Smooth muscle cell (in vitro differentiated cells): Measurements from ENCODE around the gene PMEL. TPM values are rescaled to one million over a fixed set of nuclear protein-coding genes. Genes with fewer than 3 reads are reported as not detected.
"Not testable (repeated sequence)": the region's sequence is repeated elsewhere in the genome, so short reads cannot be mapped to it uniquely, and the experiment has no call there.

Source experiments
- DNase-seq: peaks from one replicate; lab custom pipeline; 2025; ENCODE audit not compliant: unreplicated experiment; lab: John Stamatoyannopoulos, UW
- H2AFZ ChIP-seq: fragments of 200-600 bp; sonication (generic); 2 replicates; pipeline ENCODE4 v1.6.0; 2016; ENCODE audit warnings: antibody characterized with exemption, low read depth, mild to moderate bottlenecking
- H3F3A ChIP-seq: fragments of 200-600 bp; sonication (generic); 2 replicates; pipeline ENCODE4 v1.6.0; 2017; ENCODE audit warnings: antibody characterized with exemption, low read depth
- H3K27ac ChIP-seq: fragments of 200-600 bp; sonication (generic); 2 replicates; pipeline ENCODE4 v1.5.1; 2016; ENCODE audit warnings: low read depth, mild to moderate bottlenecking
- H3K27me3 ChIP-seq: fragments of 200-600 bp; sonication (generic); 2 replicates; pipeline ENCODE4 v1.6.1; 2016; ENCODE audit warnings: low read depth, mild to moderate bottlenecking
- H3K36me3 ChIP-seq: fragments of 200-600 bp; sonication (generic); 2 replicates; pipeline ENCODE4 v1.5.1; 2016; ENCODE audit warnings: low read depth
- H3K4me1 ChIP-seq: fragments of 200-600 bp; sonication (generic); 2 replicates; pipeline ENCODE4 v1.5.1; 2016; ENCODE audit warnings: low read depth
- H3K4me2 ChIP-seq: fragments of 200-600 bp; sonication (generic); 2 replicates; pipeline ENCODE4 v1.6.0; 2016; ENCODE audit warnings: mild to moderate bottlenecking
- H3K4me3 ChIP-seq: fragments of 200-600 bp; sonication (generic); 2 replicates; pipeline ENCODE4 v1.5.1; 2016; ENCODE audit warnings: mild to moderate bottlenecking
- H3K79me2 ChIP-seq: fragments of 200-600 bp; sonication (generic); 2 replicates; pipeline ENCODE4 v1.6.0; 2016; ENCODE audit warnings: low read depth, mild to moderate bottlenecking
- H3K9ac ChIP-seq: fragments of 200-600 bp; sonication (generic); 2 replicates; pipeline ENCODE4 v1.6.0; 2016; ENCODE audit warnings: low read depth
- H3K9me3 ChIP-seq: fragments of 200-600 bp; sonication (generic); replicated peaks from 2 replicates; pipeline ENCODE4 v1.5.1; 2016; ENCODE audit warnings: low read depth
- H4K20me1 ChIP-seq: fragments of 200-600 bp; sonication (generic); 2 replicates; pipeline ENCODE4 v1.6.0; 2016; ENCODE audit warnings: low read depth
- WGBS: methylation state at CpG from one replicate; pipeline ENCODE4 v1.1.7; 2016; ENCODE audit warnings: low lambda C conversion rate; 5-methylcytosine and 5-hydroxymethylcytosine counted together
- polyA plus RNA-seq: library from polyadenylated mRNA; unstranded; fragments of >200 nt; fragmentation: Nextera tagmentation; extraction: Ambion mirVana; gene quantifications from 2 replicates; pipeline ENCODE4 v1.2.1, GENCODE V29; 2016
- total RNA-seq: library from RNA; depleted of rRNA; stranded (reverse); fragments of >200 nt; gene quantifications from 2 replicates; pipeline ENCODE4 v1.2.3, GENCODE V29; 2014
- TF ChIP-seq, protein P1 (sequence below): fragments of 200-600 bp; sonication (generic); IDR thresholded peaks from 2 replicates; pipeline ENCODE4 v1.5.1; 2017; ENCODE audit warnings: borderline replicate concordance, mild to moderate bottlenecking, antibody characterized with exemption; ENCODE audit not compliant: insufficient read depth, poor library complexity, severe bottlenecking

PMEL gene
- total and polyA plus RNA-seq, 2 experiments from 2014 or later = 1.8 to 1.9 TPM

GRCh38 chr12:55984861-55985260 lies 19.0 kb upstream of the PMEL start:
- no peaks in the 10 kb centered on the region for H3K4me1 ChIP-seq
- WGBS = 91% methylated on average over 2 of the region's 2 CpGs
- no peaks in the 10 kb centered on the region for H3K9me3 ChIP-seq
- no peak overlapping the region for H3K9ac ChIP-seq
- no peak for DNase-seq
- H3K27ac ChIP-seq = no peak overlapping the region
- H3K4me2 ChIP-seq = no peak overlapping the region
- TF ChIP-seq, protein P1, sequence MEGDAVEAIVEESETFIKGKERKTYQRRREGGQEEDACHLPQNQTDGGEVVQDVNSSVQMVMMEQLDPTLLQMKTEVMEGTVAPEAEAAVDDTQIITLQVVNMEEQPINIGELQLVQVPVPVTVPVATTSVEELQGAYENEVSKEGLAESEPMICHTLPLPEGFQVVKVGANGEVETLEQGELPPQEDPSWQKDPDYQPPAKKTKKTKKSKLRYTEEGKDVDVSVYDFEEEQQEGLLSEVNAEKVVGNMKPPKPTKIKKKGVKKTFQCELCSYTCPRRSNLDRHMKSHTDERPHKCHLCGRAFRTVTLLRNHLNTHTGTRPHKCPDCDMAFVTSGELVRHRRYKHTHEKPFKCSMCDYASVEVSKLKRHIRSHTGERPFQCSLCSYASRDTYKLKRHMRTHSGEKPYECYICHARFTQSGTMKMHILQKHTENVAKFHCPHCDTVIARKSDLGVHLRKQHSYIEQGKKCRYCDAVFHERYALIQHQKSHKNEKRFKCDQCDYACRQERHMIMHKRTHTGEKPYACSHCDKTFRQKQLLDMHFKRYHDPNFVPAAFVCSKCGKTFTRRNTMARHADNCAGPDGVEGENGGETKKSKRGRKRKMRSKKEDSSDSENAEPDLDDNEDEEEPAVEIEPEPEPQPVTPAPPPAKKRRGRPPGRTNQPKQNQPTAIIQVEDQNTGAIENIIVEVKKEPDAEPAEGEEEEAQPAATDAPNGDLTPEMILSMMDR = no peak
- H3K79me2 ChIP-seq = peaks cover 47% of the 10 kb centered on the region
- no peak overlapping the region for H2AFZ ChIP-seq
- peaks cover 4% of the 10 kb centered on the region for H3F3A ChIP-seq
- H3K36me3 ChIP-seq = no peaks in the 10 kb centered on the region
- H3K27me3 ChIP-seq = no peaks in the 10 kb centered on the region
- no peak overlapping the region for H3K4me3 ChIP-seq
- peaks cover 41% of the 10 kb centered on the region for H4K20me1 ChIP-seq

DNA sequence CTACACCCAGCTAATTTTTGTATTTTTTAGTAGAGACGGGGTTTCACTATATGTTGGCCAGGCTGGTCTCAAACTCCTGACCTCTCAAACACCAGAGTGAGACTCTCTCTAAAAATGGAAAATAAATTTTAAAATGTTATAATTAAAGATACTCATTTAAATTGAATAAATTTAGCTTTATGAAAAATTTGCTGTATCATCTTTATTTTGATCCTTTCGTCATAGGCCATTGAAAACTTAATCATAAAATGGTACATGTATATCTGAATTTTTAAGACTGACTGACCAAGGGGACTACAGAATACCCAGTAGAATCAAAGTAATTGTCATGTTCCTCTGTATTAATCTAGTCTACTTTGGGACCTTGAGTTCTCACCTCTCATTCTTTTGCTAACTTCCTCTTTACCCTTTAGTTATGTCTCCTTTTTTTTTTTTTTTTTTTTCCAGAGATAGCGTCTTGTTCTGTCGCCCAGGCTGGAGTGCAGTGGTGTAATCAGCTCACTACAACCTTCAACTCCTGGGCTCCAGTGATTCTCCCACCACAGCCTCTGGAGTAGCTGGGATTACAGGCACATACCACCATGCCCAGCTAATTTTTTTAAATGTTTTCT lies 17.5 kb upstream of the PMEL start:
- Histone ChIP-seq H3K79me2 (peaks cover 62% of the 10 kb centered on the region), H3K27ac (no peak overlapping the region), H3K4me2 (no peak overlapping the region), H3F3A (peaks cover 4% of the 10 kb centered on the region), H2AFZ (no peak overlapping the region), H3K4me3 (no peak overlapping the region), H4K20me1 (peaks cover 56% of the 10 kb centered on the region), H3K9ac (no peak overlapping the region), H3K27me3 (no peaks in the 10 kb centered on the region), H3K36me3 (no peaks in the 10 kb centered on the region), H3K4me1 (no peaks in the 10 kb centered on the region), H3K9me3 (no peaks in the 10 kb centered on the region)
- no peak for DNase-seq
- WGBS = 85% methylated on average over 4 of the region's 4 CpGs
- TF ChIP-seq, protein P1 = no peak

GRCh38 chr12:55982319-55982936 lies 16.6 kb upstream of the PMEL start:
- H2AFZ ChIP-seq = no peak overlapping the region
- peaks cover 71% of the 10 kb centered on the region for H3K79me2 ChIP-seq
- no peaks in the 10 kb centered on the region for H3K36me3 ChIP-seq
- peak overlapping the region; percentile 15 for H3K27ac ChIP-seq
- no peak for DNase-seq
- H3F3A ChIP-seq = peaks cover 4% of the 10 kb centered on the region
- peak overlapping the region; percentile 40 for H3K4me2 ChIP-seq
- TF ChIP-seq, protein P1 = no peak
- H3K9me3 ChIP-seq = no peaks in the 10 kb centered on the region
- H4K20me1 ChIP-seq = peaks cover 64% of the 10 kb centered on the region
- WGBS = 74% methylated on average over 3 of the region's 3 CpGs
- H3K4me3 ChIP-seq = no peak overlapping the region
- H3K9ac ChIP-seq = no peak overlapping the region
- H3K4me1 ChIP-seq = no peaks in the 10 kb centered on the region
- H3K27me3 ChIP-seq = no peaks in the 10 kb centered on the region

GRCh38 chr12:55981882-55982281 lies 16.0 kb upstream of the PMEL start:
- not testable (repeated sequence) for DNase-seq, H2AFZ ChIP-seq, H3F3A ChIP-seq, H3K36me3 ChIP-seq, H3K9me3 ChIP-seq, H3K9ac ChIP-seq, H3K4me3 ChIP-seq, H3K27me3 ChIP-seq, H3K4me1 ChIP-seq
- Histone ChIP-seq H3K4me2 (peak overlapping the region; percentile 40), H4K20me1 (peaks cover 69% of the 10 kb centered on the region), H3K27ac (peak overlapping the region; percentile 15), H3K79me2 (peaks cover 77% of the 10 kb centered on the region)
- WGBS = 54% methylated on average over 5 of the region's 5 CpGs
